Vagina (tissue), 2 donors: Measurements from ENCODE around the gene PLD5. TPM values are rescaled to one million over a fixed set of nuclear protein-coding genes. Genes with fewer than 3 reads are reported as not detected.
"Not testable (repeated sequence)": the region's sequence is repeated elsewhere in the genome, so short reads cannot be mapped to it uniquely, and the experiment has no call there.

Experiments
- DNase-seq, 2 donors: peaks; one replicate each; pipeline ENCODE4 v3.0.0-alpha.2; 2017; ENCODE audit errors: extremely low spot score in 2 of 2
- H3K27ac ChIP-seq: fragments of 200-600 bp; sonication (generic); one replicate; pipeline ENCODE4 v1.5.1; 2019
- H3K27me3 ChIP-seq: fragments of 200-600 bp; sonication (generic); one replicate; pipeline ENCODE4 v1.5.1; 2019
- H3K36me3 ChIP-seq, 2 donors: fragments of 200-600 bp; sonication (generic); one replicate each; pipeline ENCODE4 v1.5.1; 2017 to 2019
- H3K4me1 ChIP-seq: fragments of 200-600 bp; sonication (generic); one replicate; pipeline ENCODE4 v1.5.1; 2019
- H3K4me3 ChIP-seq, 2 donors: fragments of 200-600 bp; sonication (generic); 1 replicate in 1 of 2; 2 replicates in 1 of 2; pipeline ENCODE4 v1.5.1; 2016 to 2019
- H3K9me3 ChIP-seq: fragments of 200-600 bp; sonication (generic); one replicate; pipeline ENCODE4 v1.5.1; 2019
- POLR2A ChIP-seq, 2 donors: fragments of 450-650 bp; IDR thresholded peaks; one replicate each; pipeline ENCODE4 v1.6.1; 2017; ENCODE audit warnings: antibody characterized with exemption in 2 of 2, mild to moderate bottlenecking in 2 of 2, moderate library complexity in 2 of 2
- POLR2AphosphoS5 ChIP-seq, 2 donors: sonication (generic); formaldehyde crosslinking; IDR thresholded peaks; one replicate each; pipeline ENCODE4 v1.9.0; 2017; ENCODE audit warnings: antibody characterized with exemption in 2 of 2, mild to moderate bottlenecking in 2 of 2, low read depth in 1 of 2; ENCODE audit not compliant: insufficient read depth in 1 of 2
- intact Hi-C: fragments of 100-400 bp; cut with DNase I; formaldehyde crosslinking; loops from one replicate; pipeline ENCODE4 v1.15.1; 2023
- total RNA-seq: library from RNA; depleted of rRNA; stranded (reverse); fragments of >200 nt; gene quantifications from one replicate; pipeline ENCODE4 v1.2.3, GENCODE V29; 2016
- TF ChIP-seq, protein P1 (sequence below), 3 experiments: fragments of 450-650 bp in 2 of 3; fragments of 200-600 bp in 1 of 3; sonication (generic) in 1 of 3; IDR thresholded peaks; one replicate each; pipeline ENCODE4 v1.5.1; 2017 to 2019; ENCODE audit warnings: antibody characterized with exemption in 3 of 3, mild to moderate bottlenecking in 2 of 3, moderate library complexity in 2 of 3

PLD5 gene
- total RNA-seq, 1 donor from 2014 or later, result 1.5 TPM

DNA sequence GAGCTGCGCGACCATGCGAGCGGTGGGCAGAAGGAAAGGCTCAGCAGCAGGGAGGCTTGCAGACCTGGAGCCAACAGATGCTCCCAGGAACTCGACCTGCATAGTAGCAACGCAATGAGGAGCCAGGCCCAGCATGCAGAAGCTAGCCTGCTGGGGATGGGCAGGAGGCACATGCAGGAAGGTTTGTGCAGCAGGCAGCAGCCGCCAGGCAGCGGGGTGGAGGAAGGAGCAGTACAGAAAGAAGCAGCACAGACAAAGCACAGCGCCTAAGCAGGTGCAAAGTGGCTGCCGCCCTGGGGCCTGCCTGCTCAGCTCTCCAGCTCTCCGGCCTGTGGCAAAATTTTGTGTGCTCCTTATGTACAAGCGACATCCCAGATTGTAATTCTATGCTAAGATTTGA is 312.1 kb downstream of the PLD5 start:
- Histone ChIP-seq H3K27me3 (no peaks in the 10 kb centered on the region), H3K36me3 (no peaks in the 10 kb centered on the region), H3K4me1 (no peaks in the 10 kb centered on the region), H3K4me3 (no peak overlapping the region), H3K9me3 (no peaks in the 10 kb centered on the region), H3K27ac (no peak overlapping the region)
- intact Hi-C loops, result no loop called here
- no peak for DNase-seq
- TF ChIP-seq POLR2A (IDR thresholded peaks at IDR 0.05) (no peak), POLR2AphosphoS5 (IDR thresholded peaks at IDR 0.05; ENCODE audit: insufficient read depth in 1 of 2, low read depth in 1 of 2) (no peak)
- TF ChIP-seq, protein P1, sequence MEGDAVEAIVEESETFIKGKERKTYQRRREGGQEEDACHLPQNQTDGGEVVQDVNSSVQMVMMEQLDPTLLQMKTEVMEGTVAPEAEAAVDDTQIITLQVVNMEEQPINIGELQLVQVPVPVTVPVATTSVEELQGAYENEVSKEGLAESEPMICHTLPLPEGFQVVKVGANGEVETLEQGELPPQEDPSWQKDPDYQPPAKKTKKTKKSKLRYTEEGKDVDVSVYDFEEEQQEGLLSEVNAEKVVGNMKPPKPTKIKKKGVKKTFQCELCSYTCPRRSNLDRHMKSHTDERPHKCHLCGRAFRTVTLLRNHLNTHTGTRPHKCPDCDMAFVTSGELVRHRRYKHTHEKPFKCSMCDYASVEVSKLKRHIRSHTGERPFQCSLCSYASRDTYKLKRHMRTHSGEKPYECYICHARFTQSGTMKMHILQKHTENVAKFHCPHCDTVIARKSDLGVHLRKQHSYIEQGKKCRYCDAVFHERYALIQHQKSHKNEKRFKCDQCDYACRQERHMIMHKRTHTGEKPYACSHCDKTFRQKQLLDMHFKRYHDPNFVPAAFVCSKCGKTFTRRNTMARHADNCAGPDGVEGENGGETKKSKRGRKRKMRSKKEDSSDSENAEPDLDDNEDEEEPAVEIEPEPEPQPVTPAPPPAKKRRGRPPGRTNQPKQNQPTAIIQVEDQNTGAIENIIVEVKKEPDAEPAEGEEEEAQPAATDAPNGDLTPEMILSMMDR (IDR thresholded peaks at IDR 0.05), result no peak

DNA sequence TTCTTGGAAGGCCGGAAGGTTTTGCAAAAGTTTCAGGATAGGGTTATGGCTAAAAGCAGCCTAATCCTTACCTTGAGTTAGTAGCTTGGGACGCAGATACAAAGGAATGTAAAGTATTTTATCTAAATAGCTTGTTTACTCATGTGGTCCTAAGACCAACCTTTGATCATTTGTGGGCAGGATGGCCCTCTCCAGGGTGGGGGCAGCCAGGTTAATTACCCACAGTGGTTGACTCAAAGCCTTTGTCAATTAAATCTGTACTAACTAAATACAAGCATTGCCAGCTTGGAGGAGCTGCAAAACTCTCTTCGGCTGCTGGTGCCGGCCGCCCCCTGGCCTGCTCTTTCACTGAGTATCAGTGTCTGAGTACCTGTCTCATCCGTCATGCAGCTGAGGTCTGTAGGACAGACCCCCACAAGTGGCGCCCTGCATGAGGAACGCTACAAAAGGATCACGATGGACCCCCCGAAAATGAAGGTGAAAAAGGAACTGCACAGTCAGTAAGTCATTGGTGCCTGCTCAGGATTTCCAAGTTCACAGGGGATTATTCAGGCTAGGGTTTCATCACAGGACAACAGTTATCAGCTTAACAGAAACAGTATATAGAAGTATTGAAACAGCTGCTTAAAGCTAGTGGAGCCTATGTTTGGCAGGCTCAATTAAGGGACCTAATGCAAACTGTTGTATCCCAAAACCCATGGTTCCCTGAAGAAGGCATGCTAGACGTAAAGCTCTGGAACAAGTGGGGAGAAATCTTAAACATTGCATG is 313.1 kb downstream of the PLD5 start:
- no peaks in the 10 kb centered on the region for H3K36me3 ChIP-seq
- H3K9me3 ChIP-seq, result no peaks in the 10 kb centered on the region
- no peak for TF ChIP-seq POLR2AphosphoS5 (IDR thresholded peaks at IDR 0.05; ENCODE audit: insufficient read depth in 1 of 2, low read depth in 1 of 2)
- TF ChIP-seq, protein P1 (IDR thresholded peaks at IDR 0.05), result no peak
- no peak for TF ChIP-seq POLR2A (IDR thresholded peaks at IDR 0.05)
- no peaks in the 10 kb centered on the region for H3K27me3 ChIP-seq
- intact Hi-C loops, result no loop called here
- H3K27ac ChIP-seq, result no peak overlapping the region
- no peak for DNase-seq
- H3K4me3 ChIP-seq, result no peak overlapping the region
- H3K4me1 ChIP-seq, result no peaks in the 10 kb centered on the region

DNA sequence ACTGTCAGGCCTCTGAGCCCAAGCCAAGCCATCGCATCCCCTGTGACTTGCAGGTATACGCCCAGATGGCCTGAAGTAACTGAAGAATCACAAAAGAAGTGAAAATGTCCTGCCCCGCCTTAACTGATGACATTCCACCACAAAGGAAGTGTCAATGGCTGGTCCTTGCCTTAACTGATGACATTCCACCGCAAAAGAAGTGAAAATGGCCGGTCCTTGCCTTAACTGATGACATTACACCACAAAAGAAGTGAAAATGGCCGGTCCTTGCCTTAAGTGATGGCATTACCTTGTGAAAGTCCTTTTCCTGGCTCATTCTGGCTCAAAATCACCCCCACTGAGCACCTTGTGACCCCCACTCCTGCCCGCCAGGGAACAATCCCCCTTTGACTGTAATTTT is 314.2 kb downstream of the PLD5 start:
- intact Hi-C loops, H3K4me1 ChIP-seq, H3K9me3 ChIP-seq, DNase-seq, H3K27ac ChIP-seq, H3K27me3 ChIP-seq, H3K4me3 ChIP-seq, H3K36me3 ChIP-seq: not testable (repeated sequence)

DNA sequence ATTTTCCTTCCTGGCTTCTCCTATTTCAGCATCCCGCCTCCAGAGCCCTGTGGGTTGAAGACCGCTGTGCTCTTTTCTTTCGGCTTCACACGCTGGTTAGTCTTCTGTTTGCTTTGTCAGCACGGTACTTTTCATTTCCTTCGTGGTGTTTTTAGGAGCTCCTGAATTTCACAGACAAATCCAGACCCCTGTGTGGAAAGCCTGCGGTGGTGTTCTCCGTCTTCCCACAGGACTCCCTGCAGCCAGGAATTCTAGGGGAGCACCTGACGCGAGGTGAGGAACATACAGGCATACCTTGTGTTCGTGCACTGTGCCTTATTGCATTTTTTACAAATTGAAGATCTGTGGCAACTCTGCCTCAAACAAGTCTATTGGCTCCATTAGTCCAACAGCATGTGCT is 315.4 kb downstream of the PLD5 start:
- Histone ChIP-seq H3K4me1 (no peaks in the 10 kb centered on the region), H3K9me3 (no peaks in the 10 kb centered on the region), H3K4me3 (no peak overlapping the region), H3K27ac (no peak overlapping the region), H3K36me3 (no peaks in the 10 kb centered on the region), H3K27me3 (no peaks in the 10 kb centered on the region)
- TF ChIP-seq, protein P1 (IDR thresholded peaks at IDR 0.05), result no peak
- TF ChIP-seq POLR2AphosphoS5 (IDR thresholded peaks at IDR 0.05; ENCODE audit: insufficient read depth in 1 of 2, low read depth in 1 of 2) (no peak), POLR2A (IDR thresholded peaks at IDR 0.05) (no peak)
- intact Hi-C loops, result no loop called here
- no peak for DNase-seq

DNA sequence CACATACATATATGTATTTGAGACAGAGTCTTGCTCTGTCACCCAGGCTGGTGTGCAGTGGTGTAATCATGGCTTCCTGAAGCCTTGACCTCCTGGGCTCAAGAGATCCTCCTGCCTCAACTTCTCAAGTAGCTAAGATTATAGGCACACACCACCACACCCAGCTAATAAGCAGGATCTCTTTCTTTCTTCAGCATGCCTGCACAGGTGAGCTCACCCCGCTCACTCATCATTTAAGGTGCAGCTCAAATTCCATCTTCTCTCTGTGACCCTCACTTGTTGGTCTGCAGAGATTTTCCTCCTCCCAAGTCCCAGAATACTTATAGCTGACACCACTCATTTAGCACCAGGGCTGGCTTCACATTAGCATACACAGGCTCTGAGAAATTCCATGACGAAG is 316.5 kb downstream of the PLD5 start:
- Histone ChIP-seq H3K9me3 (no peaks in the 10 kb centered on the region), H3K27ac (no peak overlapping the region), H3K27me3 (no peaks in the 10 kb centered on the region), H3K36me3 (no peaks in the 10 kb centered on the region), H3K4me3 (no peak overlapping the region), H3K4me1 (no peaks in the 10 kb centered on the region)
- no peak for DNase-seq
- intact Hi-C loops, result no loop called here
- TF ChIP-seq POLR2AphosphoS5 (IDR thresholded peaks at IDR 0.05; ENCODE audit: insufficient read depth in 1 of 2, low read depth in 1 of 2), result no peak
- no peak for TF ChIP-seq POLR2A (IDR thresholded peaks at IDR 0.05)
- TF ChIP-seq, protein P1 (IDR thresholded peaks at IDR 0.05), result no peak
